GM11168 (cell line): Measurements from ENCODE around the gene INPP5E.

Experiments used
- in situ Hi-C: fragments of 300-500 bp; cut with MboI; formaldehyde crosslinking; loops from one replicate; pipeline ENCODE4 v1.12.0; 2022; ENCODE audit warnings: low sequenced_read_pairs; ENCODE audit not compliant: unreplicated experiment

INPP5E gene

DNA sequence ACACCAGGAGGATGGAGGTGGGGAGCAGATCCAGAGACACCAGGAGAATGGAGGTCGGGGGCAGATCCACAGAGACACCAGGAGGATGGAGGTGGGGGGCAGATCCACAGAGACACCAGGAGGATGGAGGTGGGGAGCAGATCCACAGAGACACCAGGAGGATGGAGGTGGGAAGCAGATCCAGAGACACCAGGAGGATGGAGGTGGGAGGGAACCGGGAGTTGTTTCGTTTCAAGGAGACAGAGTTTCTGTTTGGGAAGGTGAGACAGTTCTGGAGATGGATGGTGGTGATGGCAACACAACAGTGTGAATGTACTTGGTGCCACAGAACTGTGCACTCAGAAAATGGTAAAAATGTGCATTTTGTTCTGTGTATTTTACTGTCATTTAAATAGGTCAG lies 9.0 kb upstream of the INPP5E start:
- in situ Hi-C loops = no loop called here

DNA sequence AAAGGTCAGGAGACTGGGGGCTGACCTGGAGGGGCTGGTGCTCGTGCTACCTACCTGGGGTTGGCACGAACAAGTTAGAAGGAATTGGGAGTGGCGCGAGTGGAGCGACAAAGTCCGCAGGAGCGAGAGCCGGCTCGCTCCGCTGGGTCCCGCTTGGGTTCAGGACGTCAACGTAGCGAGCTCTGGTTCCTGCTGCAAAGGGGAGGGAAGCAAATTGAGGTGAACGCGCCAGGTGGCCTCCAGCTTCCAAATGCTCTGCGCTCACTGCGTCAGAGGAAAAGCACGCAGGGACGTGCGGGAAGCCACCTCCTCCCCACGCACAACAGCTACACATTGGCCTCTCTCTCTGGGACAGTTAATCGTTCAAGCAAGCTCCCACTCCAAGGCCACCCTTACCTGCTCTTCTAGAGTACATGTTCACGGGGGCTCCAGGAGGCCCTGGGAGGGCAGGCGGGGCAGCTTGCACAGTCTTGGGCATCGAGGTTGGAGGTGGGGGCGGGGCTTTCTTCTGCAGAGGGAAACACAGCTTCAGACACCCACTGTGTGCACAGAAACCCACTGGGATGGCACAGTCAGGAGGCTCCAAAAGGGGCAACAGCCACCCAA lies 7.6 kb upstream of the INPP5E start:
- in situ Hi-C loops = no loop called here

DNA sequence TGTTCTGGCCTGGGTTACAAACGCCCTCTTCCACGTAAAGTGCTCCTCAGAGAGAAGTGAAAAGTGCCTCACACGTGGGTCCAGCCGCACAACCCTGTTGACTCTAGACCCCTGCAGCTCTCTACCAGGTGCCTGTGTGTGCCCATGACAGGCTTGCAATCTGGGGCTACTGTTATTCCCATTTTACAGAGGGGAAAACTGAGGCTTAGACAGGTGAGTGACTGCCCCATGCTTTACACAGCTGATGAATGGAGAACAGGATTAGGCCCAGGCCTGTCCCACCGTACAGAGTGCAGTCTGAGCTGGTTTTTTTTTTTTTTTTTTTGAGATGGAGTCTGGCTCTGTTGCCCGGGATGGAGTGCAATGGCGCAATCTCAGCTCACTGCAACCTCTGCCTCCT lies 6.2 kb upstream of the INPP5E start:
- in situ Hi-C loops = no loop called here

DNA sequence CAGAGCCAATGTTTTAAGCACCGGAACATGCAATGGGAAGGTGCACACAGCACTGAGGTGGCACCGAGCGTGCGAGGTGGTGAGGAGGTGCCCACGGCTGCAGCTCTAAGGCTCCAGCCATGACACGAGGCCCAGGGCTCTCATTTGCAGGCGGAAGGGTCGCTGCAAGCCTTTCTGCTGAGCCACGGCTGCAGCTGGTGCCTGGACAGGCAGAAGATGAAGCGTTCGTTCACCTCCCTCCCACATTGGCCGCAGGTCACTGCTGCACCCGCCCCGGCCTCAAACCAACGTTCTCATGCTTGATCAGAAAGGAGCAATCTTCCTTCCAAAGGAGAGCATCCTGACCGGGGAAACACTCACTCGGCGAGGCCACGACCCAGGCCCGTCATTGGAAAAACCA lies 4.5 kb upstream of the INPP5E start:
- in situ Hi-C loops = no loop called here

DNA sequence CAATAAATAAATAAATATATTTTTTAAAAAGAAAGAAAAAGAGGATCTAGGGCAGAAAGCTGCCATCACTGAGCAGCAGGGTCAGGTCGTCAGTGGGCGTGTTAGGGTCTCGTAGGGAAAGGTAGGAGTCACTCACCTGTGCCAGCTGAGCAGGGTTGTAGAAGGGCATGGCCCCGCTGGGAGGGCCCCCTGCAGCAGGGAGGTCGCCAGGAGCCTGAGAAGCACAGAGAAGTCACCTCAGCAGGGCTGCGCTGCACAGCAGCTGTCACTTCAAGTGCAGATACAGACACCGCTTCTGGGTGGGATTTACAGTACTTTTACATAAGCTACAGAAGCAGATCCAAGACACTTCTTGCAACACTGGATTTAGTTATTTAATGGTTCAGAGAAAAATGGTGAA lies 4.0 kb upstream of the INPP5E start:
- in situ Hi-C loops = no loop called here

DNA sequence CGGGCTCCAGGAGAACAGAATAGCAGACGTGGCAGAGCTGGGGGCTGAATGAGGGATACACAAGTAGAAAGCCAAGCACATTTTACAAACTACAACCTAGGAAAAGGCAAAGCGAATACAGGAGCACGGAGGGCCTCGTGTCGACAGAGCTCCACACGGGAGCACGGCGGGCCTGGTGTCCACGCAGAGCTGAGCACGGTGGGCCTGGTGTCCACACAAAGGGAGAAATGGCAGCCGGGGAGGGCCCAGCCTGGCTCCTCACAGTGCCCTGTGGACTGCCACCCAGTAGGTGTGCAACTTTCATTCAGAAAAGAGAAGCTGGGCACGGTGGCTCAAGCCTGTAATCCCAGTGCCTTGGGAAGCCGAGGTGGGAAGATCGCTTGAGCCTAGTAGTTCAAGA lies 3.4 kb upstream of the INPP5E start:
- in situ Hi-C loops = no loop called here

DNA sequence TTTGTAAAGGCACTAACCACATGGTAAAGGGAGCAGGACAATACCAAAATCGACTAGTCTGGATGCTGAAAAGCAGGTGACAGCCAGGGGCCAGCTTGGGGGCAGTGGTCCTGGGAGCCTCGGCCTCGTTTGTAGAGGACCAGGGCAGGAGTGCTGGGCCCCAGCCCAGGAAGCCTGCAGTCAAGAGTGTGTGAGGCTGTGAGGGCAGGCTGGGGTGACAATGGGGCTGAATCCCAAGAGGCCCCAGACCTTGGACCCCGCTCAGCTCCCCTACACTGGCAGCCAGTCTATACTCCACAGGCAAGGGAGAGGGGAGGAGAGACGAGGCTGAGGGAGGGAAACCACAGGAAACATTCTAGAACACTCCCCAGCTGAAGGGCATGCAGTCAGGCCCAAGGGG lies 2.6 kb upstream of the INPP5E start:
- in situ Hi-C loops = no loop called here

DNA sequence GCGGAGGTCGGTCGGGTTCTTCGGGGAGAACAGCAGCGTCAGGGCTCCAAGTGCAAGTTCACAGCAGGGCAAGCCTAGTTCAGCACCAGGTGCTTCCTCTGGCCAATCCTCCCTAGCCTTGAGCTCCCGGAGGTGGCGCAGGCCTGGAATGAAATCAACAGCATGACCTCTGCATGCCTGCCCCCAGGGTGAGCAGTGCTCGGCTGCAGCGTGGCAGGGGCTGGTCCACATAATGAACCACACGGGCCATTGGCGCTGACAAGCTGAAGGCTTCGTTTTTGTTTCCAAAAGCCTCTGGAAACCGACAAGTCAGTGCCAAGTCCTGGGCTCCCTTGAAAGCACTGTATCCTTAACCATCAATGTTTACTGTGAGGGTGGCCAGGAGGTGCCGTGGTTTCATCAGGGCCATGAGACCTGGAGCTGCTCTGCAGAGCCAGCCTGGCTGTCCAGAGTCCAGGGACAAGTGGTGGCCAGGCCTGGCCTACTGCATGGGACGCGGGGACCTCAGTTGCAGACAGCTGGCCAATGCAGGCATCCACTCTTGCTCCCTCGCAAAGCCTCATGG lies 2.1 kb upstream of the INPP5E start:
- in situ Hi-C loops = no loop called here

DNA sequence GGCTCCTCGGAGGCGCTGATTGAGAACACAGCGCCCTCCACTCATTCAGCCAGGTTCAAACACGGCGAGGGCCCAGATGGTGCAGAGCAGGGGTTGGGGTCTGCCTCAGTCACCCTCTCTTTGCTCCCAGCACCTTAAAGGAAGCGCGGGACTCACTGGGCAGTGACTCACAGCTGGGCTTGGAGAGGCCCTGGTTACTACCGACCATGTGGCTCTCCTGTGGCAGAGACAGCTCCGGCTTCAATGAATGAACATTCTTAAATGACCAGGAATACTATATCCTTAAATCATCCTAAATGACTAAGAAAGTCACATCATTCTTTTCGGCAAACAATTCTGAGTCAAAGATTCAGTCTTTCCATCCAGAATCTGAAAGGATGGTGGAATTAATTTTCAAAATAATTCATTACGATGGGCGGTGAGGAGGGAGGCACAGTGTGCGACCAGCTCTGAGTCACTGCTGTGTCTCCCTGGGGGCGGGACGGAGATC lies 1.6 kb upstream of the INPP5E start:
- in situ Hi-C loops = no loop called here

DNA sequence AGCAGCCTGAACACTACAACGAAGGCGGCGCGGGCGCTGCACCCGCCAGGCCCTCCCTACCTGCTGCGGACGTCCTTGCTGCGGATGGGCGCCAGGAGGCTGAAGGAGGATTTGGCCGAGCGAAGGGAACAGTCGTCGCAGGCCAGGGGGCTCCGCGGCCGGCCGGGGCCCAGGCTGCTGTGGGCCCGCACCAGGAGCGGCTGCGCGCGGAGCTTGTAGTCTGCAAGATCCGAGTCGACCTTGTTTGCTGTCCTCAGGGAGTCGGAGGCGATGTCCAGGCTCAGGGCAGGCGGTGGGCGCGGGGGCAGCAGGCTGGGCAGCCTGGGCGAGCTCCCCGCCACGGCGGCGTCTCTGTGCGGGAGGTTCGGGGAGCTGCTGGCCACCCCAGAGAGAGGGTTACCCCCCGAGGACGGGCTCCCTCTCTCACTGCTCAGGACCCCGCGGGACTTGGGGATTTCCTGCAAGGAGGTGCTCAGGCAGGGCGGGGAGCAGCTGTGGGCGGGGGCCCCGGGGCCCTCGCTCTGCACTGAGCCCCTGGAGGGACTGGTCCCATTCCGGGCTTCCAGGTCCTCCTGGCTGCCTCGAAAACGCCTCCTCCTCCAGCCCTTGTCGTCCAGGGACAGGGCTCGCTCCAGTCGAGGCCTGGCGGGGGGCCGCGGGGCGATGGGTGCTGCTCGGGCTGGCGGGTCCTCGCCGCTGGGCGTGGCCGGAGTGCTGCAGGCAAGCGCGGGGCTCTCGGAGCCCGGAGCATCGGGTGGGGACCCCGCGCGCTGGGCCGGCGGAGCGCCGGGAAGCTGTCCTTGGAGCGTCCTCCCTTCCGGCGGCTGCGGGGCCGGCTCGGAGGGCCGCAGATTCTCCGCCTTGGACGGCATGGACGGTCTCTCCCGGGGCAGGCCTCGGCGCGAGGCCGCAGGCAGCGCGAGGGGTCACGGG lies 831 bp downstream of the INPP5E start:
- in situ Hi-C loops = no loop called here

DNA sequence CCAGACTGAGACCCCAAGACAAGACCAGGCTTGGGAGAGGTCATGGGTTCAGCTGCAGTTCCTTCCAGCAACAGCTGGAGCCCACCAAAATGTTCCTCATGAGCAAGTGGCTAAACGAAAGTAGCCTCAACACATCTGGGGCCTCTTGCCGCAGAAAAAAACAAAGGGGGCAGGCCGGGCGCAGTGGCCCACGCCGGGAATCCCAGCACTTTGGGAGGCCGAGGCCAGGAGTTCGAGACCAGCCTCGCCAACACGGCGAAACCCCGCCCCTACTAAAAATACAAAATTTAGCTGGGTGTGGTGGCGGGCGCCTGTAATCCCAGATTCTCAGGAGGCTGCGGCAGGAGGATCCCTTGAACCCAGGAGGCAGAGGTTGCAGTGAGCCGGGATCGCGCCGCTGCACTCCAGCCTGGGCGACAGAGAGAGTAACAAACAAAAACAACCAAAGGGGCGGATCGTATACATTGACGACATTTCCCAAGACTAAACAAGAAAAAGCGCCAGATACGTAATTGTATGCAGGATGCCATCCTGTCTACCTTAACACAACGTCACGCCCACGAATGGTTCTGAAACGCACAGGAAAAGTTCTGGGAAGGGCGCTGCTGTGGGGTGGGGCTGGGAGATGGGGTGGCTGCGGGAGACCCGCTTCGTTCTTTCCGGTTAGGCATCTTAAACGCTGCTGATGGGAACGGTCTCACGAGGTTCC lies 1.7 kb downstream of the INPP5E start:
- in situ Hi-C loops = no loop called here

DNA sequence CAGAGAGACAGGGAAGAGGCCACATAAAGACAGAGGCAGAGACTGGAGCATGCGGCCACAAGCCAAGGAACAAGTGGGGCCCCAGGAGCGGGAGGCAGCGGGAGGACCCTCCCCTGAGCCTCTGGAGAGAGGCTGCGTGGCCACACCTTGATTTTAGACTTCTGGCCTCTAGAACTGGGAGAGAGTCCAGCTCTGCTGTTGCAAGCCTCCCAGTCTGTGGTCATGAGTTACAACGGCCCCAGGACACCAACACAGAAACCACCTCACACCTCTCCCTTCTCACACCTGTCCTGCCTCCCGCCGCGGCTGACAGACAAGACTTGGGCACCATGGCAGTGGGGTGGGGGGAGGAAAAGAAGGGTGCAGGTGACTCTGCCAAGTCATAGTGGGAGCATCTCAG lies 2.2 kb downstream of the INPP5E start:
- in situ Hi-C loops = no loop called here

DNA sequence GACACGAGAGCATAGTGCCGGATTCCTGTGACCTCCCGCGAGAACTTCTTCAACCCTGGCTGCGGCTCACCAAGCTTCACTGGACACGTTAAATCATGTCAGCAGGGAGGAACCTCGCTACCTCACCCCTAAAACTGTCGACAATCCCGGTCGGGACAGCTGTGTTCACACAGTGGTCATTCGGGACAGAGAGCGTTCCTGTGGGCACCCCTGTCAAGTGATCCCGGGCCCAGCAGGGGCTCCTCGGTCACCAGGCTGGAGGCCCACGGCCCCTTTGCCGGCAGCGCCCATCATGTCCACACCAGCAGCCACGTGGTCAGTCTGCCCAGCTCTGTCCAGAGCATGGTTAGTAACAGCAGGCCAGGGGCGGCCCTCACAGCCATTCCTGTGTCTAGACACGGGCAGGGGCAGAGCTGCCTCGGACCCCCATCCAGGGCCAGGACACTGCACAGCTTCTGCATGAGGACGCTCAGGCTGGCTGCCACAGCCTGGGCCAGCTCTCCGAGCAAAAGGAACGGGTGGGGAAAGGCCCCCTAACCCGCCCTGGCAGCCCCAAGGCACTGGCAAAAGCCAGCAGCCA lies 3.5 kb downstream of the INPP5E start:
- in situ Hi-C loops = no loop called here

DNA sequence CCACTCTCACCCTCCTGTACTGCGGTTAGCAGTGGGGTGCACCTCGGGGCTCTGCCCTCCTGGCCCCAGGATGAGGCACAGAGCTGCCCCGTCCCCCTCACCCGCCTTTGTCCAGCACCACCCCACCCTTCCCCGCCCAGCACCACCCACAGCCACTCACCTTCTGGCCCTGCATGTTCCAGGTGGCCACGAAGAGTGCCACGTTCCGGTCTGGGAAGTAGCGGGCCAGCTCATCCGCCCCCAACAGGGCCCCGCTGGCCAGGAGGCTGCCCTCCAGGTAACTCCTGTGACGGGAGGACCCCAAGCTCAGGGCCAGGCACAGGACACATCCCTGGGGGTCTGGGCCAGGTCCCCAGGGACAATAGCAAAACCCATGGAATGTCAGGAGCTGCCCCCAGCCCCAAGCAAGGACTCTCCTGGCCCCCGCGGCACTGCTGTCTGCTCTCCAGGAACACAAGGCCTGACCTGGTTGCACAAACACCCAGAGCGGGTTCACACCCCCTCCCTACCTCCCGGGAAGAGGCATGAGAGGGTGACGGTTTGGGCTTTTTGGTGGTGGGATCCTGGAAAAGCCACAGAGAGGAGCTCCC lies 5.0 kb downstream of the INPP5E start:
- in situ Hi-C loops = no loop called here

DNA sequence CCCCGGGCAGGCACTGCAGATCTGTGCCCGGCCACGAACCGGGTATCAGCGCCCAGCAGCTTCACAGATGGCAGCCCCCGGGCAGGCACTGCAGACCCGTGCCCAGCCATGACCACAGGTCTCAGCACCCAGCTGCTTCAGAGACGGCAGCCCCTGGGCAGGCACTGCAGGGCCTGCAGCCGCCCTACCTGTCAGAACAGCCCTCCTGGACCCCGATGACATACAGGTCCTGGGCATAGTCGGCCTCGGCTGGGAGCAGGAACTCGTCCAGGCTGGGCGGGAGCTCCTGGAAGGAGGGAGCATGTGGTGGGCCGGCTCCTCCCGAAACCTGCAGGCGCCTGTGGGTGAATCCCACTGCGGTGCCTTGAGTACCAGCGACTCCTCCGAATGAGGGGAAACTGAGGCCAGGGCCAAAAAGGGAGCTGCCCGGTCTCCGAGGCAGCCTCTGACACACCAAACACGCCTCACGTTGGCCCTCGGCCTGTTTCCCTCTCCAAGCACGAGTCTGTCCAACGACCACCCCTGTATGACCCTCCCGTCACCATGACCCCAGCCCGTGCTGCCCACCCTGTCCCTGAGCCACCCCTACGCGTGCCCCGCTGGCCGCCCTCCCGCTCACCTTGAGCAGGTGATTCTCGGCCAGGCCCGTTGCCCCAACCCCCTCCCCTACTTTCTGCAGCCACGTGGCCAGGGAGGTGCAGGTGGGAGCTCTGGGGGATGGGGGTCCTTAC lies 5.6 kb downstream of the INPP5E start:
- in situ Hi-C loops = no loop called here

DNA sequence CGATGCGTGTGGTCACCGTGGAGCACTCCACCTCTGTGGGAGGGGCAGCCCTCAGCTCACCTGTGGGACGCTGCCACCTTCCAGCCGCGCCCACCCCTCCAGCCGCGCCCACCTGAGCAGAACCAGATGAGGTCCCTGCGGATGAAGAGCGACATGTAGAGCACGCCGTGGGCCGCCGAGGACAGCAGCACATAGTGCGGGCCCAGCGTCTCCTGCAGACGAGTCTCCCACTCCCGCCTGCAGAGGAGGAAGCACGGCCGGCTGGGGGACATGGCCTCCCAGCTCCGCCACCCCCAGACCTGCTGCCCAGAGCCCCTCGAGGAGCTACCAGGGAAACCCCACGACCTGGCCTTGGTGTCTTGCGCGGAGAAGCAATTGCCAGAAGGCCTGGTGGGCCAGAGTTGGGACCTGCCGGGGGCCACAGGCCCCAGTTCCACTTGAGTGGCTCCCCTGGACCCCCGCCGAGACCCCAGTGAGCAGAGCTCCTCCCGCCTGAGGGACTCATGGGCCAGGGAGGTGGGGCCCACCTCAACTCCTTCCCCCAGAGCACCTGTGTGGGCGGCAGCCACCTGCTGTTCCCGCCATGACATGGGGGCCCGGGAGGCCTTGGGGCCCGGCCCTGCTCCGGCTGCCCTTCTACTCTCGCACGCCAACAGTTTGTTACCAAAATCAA lies 6.5 kb downstream of the INPP5E start:
- in situ Hi-C loops = no loop called here

DNA sequence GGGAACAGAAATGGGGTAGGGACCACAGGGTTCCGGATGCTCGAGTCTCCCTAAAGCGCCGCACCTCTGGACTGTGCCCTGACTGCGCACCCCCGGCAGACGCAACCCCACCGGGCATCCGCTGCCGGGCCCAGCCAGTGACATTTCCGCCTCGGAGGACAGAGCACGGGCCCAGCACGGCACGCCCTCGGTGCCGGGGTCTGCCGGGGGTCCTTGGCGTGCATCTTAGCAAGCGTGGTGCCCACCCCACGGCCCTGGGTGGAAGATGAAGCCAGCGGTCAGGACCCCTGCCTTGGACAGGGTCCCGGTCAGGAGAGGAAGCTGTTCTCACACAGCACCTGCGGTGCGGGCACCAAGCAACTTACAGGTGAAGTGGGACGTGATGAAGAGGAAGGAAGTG lies 7.1 kb downstream of the INPP5E start:
- in situ Hi-C loops = no loop called here

DNA sequence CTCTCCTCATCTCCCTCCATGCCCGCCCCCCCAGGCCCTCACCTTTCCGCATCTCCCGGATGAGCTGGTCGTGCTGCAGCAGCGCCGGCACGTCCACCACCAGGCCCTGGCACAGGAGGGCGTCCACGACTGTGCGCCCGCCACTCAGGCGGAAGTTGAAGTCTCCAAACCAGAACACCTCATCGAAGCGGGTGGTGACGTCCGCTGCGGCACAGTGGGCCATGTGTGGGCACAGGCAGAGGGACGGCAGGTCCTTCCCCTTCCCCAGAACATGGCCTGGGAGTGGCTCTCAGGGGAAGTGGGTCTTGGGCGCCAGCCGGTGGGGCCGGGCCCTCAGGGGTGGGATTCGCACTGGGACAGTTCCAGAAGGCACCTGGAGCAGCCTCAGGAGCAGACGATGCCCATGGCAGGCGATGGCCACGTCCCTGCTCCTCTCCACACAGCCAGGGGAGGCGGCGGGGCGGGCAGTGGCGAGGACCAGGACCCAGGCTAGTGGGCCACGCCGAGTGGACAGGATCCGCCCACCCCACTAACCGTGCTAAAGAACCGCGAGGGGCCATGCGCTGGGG lies 7.8 kb downstream of the INPP5E start:
- in situ Hi-C loops = no loop called here
